ENCODE measurements around the gene NEAT1.

NEAT1 gene

GRCh38 chr11:65422633-65423515, at the start of gene NEAT1:
Gene NEAT1, plus strand, starts transcription at chr11:65422798.
- DNase-seq (ENCODE audit: low spot score): peak; percentile 96

- DNase-seq (ENCODE audit: low spot score): no peak
Observed at GRCh38 chr11:65373839-65374580, 48.6 kb upstream of the NEAT1 start.

GRCh38 chr11:65375012-65375411, 47.6 kb upstream of the NEAT1 start:
- no peak for DNase-seq (ENCODE audit: low spot score)

DNA sequence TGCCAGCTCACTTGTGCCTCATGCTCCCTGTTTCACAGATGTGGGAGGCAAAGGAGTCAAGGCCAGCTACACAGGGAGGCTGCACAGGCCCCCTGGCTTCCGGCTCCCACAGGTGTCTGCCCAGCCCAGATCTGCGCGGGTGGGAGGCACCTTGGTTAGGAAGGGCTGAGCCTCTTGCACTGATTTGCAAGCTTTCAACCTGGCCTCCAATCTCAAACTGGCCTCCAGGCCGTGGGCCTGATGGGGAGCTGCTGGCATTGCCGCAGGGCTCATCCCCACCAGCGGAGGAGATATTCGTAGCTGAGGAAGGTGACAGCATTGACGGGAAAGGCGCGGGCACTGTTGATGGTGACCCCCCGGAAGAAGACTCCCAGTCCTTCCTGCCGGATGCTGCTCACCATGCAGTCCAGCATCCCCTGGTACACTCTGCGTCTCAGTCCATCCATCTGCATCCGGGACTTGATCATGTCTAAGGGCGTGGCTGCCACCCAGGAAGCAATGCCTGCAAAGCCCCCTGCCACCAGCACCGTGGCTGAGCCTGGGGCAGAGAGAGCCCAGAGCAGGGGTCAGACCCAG, 46.4 kb upstream of the NEAT1 start:
- DNase-seq (ENCODE audit: low spot score): no peak

DNA sequence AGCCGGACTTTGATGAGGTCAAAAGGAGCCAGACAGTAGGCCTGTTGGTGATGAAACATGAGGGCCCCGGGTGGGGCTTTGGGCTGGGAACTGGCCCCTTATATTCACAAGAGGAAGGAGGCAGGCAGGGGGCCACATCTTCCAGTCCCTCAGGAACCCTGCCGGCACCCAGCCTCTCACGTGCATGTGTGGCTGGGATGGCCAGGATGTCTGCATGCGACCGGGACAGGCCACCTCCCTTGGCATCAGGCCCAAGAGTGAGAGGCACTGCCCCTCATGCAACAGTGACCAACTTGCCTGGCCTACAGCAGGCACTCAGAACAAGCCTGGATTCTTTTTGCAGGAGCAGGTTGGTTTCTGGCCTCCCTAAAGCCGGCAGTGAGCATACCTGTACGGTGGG, 45.6 kb upstream of the NEAT1 start:
- DNase-seq (ENCODE audit: low spot score): no peak

DNA sequence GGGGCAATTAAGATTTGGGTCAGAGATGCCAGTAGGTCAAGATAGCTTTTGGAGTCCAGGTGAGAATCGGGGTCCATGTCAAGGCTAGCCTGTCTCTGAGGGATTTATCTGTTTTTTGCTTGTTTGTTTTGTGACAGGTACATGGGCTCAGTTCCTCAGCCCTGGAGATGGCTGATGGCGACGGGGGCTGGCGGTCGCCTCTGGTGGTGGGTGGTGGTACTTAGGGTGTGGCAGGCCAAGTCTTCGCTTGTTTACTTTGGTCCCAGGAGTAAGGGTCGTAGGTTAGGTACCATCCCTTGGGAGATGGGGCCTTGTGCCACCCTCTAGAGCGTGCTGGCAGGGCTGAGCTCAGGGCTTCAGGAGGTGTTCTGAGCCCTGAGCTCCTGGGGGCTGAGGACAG, 44.8 kb upstream of the NEAT1 start:
- no peak for DNase-seq (ENCODE audit: low spot score)

DNA sequence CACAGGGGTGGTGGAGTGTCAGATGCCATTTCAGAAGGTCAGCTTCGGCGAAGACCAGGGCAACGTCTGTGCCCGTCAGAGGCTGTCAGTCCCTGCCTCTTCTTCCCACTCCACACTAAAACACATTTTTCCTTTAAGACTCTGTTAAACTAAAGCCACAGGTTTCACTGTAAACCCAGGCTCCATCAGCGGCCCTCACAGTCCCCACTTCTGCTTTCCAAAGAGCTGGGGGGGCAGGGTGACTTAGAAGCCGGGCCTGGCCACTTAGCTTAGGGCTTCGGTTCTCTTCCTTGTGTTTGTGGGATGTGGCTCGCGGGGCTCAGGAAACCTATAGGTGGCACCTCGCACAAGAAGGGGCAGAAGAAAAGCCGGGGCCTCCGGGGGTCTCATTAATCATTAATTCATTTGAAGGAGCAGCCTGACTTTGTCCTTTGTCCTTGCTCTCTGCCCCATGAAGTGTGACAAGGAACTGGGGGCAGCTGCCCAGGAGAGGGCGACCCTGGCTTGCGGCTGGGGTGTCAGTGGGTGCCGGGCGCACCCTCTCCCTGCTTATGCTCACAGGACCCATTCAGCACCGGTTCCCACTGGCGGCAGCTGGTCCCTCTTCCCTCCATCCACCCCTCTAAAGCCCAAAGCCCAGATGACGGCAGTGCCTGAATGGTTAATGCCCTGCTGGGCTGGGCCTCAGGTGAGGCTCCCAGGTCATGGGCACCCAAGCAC, 44.2 kb upstream of the NEAT1 start:
- DNase-seq (ENCODE audit: low spot score): peak; percentile 32

DNA sequence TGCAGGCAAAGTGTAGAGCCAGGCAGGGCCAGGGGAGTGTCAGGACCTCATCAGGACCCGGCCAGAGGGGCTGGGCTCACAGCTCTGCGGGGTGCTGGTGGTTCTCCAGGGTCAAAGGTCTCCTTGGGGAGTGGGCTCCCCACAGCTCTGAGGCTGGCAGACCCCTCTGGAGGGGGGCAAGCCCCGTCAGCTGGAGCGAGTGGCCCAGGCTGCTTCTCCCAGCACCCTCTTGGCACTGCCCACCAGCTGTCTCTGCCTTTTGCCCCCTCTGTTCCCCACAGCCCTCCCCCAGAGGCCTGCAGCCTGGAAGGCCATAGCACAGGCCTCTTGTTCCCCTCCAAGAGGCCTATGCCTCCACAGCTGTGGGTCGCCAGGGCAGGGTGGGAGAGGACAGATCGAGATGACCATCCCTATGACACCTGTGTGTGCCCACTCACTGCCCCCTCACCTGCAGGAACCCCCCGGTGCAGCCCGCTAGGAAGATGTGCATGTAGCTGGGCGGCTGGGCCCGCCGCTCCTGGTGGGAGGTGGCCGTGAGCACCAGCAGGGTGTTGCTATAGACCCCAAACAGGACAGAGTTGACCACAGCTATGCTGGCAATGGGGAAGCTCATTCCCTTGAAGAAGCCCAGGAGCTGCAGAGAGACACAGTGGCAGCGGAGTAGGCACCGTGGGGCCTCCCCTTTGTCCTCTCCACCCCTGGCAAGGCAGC, 43.5 kb upstream of the NEAT1 start:
- no peak for DNase-seq (ENCODE audit: low spot score)

DNA sequence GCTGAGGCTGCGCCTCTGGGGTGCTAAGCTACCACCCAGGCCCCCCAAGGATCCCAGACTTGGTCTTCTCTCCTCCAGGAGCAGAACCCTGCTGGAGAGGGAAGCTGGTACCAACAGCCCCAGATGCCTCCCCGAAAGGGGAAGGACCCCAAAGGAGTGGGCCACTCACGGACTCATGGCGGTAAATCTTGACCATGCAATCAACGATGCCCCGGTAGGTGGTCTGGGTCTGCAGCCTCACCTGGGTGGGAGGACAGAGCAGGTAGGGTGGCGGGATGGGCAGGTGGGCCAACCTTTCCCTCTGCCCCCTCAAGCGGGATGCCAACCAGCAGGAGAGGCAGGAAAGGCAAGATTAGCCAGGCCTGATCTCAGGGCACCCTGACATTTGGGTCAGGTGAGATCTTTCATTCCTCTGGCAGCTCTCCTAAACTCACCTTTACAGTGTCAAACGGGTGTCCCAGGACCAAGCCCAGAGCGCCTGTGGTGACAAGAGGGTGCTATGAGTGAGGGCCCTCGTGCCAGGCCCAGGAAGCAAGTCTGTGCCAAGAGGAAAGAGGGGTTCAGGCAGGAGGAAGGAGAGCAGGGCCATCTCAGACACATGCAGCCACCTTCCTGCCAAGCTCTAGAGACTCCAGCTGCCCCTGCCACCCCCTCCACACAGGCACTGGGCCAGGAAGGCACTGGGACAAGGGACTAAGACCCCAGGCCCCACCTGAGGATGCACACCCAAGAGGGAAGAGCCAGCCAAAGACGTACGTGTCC, 42.7 kb upstream of the NEAT1 start:
- no peak for DNase-seq (ENCODE audit: low spot score)

DNA sequence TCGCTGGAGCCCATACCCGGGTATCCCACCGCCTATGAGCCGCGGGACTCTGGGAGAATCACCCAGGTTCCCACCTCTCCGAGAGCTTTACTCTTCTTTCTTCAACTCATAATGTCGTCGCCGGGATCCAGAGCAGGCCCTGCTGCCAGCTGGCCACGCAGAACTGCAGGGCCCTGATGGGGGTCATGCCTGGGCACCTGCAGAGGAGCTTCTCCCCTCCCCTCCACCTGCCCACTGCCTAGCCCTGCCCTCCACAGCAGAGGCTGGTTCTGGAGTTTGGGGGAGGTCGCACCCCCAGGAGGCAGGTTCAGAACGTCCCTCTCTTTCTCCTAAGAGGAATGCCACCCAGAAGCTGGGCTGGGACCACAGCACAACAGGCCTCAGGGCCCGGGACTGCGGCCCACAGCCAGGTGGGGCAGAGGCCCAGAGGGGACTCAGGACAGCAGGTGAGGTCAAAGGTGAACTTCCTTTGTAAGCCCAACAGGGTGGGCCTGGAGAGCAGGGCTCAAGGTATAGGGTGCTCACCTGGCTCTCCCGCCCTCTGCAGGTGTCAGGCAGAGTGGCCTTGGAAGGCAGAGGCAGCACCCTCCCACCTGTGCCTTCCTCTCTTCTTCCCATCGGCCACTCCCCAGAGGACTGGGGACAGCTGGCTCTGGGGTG, 42.0 kb upstream of the NEAT1 start:
- DNase-seq (ENCODE audit: low spot score): no peak

- DNase-seq (ENCODE audit: low spot score): no peak
Observed at GRCh38 chr11:65381716-65382032, 40.9 kb upstream of the NEAT1 start.

- peak; percentile 98 for DNase-seq (ENCODE audit: low spot score)
Observed at GRCh38 chr11:65382033-65382803, 40.4 kb upstream of the NEAT1 start, which contains the start of gene SLC25A45. Gene SLC25A45, minus strand, starts transcription at chr11:65382646. Its CDS starts 695 bp downstream, at chr11:65381951.

DNA sequence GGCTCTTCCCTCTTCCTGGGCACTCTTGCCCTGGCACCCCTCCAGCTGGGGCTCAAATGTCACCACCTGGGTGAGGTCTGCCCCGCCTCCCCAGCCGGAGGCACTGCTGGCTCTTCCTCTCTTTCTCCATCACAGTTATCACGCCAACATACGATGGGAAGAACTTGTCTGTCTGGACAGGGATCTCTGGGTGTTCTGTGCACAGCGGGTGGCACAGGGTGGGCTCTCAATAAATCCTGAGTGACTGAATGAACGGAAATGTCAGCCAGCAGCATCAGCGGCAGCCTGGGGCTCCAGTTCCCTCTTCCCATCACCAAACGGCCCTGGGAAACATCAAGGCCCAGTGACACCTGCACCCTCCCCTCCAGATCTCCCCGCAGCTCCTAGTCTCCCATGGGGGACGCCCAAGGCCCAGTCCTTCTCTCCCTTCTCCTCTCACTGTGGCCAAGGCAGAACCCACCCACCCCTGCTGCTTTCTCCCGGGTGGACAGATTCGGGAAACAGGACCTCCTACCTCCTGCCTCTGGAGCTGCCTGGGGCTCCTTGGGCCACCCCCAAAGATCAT, 39.7 kb upstream of the NEAT1 start:
- DNase-seq (ENCODE audit: low spot score): no peak

GRCh38 chr11:65383778-65384177, 38.8 kb upstream of the NEAT1 start:
- DNase-seq (ENCODE audit: low spot score): peak; percentile 29

- no peak for DNase-seq (ENCODE audit: low spot score)
Observed at GRCh38 chr11:65384301-65384889, 38.2 kb upstream of the NEAT1 start.

- peak; percentile 95 for DNase-seq (ENCODE audit: low spot score)
Observed at GRCh38 chr11:65386307-65387140, 36.1 kb upstream of the NEAT1 start, which contains the start of gene FRMD8. Gene FRMD8, plus strand, starts transcription at chr11:65386637. Its CDS starts 400 bp downstream, at chr11:65387037.

DNA sequence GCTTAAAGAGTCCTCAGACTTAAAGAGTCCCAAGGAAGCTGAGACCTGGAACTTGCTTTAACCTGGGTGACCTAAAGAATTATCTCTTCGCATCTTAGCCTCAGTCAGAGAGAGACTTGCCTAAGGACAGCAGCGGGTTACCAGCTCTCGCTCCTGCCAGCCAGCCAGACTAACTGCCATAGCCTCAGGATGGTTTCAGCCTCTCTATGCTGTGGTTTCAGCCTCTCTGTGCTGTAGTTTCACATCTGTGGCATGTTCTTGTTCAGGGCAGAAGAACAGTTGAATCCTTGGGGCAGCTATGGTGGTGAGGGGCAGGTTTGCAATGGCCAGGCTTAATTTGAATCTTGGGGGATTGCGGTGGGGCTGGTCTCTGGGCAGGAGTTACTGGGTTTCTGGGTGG, 33.9 kb upstream of the NEAT1 start:
- DNase-seq (ENCODE audit: low spot score): no peak

Data from hematopoietic multipotent progenitor cell treated with erythropoietin and hydrocortisone succinate and interleukin-3 and kit ligand, for 17 days (in vitro differentiated cells).